ENCODE results near the gene SLC6A3. TPM values are rescaled to one million over a fixed set of nuclear protein-coding genes. Genes with fewer than 3 reads are reported as not detected.

SLC6A3 gene
- total RNA-seq, 1 donor from 2014 or later, result not detected

GRCh38 chr5:1436681-1437080 lies 8.6 kb downstream of the SLC6A3 start:
- H3K27me3 ChIP-seq (ENCODE audit: low read depth), result peaks cover 59% of the 10 kb centered on the region
- H3K27ac ChIP-seq (replicated peaks), result no peak overlapping the region
- no peak overlapping the region for H3K4me3 ChIP-seq
- TF ChIP-seq, protein P1, sequence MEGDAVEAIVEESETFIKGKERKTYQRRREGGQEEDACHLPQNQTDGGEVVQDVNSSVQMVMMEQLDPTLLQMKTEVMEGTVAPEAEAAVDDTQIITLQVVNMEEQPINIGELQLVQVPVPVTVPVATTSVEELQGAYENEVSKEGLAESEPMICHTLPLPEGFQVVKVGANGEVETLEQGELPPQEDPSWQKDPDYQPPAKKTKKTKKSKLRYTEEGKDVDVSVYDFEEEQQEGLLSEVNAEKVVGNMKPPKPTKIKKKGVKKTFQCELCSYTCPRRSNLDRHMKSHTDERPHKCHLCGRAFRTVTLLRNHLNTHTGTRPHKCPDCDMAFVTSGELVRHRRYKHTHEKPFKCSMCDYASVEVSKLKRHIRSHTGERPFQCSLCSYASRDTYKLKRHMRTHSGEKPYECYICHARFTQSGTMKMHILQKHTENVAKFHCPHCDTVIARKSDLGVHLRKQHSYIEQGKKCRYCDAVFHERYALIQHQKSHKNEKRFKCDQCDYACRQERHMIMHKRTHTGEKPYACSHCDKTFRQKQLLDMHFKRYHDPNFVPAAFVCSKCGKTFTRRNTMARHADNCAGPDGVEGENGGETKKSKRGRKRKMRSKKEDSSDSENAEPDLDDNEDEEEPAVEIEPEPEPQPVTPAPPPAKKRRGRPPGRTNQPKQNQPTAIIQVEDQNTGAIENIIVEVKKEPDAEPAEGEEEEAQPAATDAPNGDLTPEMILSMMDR (IDR thresholded peaks at IDR 0.05; ENCODE audit: borderline replicate concordance), result no peak
- H3K4me1 ChIP-seq, result no peaks in the 10 kb centered on the region
- H3K9me3 ChIP-seq (replicated peaks), result peaks cover 5% of the 10 kb centered on the region
- H3K36me3 ChIP-seq, result no peaks in the 10 kb centered on the region
- DNase-seq, result no peak
- intact Hi-C loops (cut with micrococcal nuclease), result no loop called here

- Histone ChIP-seq H3K27me3 (ENCODE audit: low read depth) (peaks cover 52% of the 10 kb centered on the region), H3K9me3 (replicated peaks) (peaks cover 5% of the 10 kb centered on the region), H3K36me3 (no peaks in the 10 kb centered on the region), H3K27ac (replicated peaks) (no peak overlapping the region), H3K4me1 (no peaks in the 10 kb centered on the region), H3K4me3 (no peak overlapping the region)
- TF ChIP-seq, protein P1 (IDR thresholded peaks at IDR 0.05; ENCODE audit: borderline replicate concordance), result no peak
- intact Hi-C loops (cut with micrococcal nuclease), result no loop called here
- DNase-seq, result no peak
Measured at GRCh38 chr5:1436036-1436435, 9.2 kb downstream of the SLC6A3 start.

DNA sequence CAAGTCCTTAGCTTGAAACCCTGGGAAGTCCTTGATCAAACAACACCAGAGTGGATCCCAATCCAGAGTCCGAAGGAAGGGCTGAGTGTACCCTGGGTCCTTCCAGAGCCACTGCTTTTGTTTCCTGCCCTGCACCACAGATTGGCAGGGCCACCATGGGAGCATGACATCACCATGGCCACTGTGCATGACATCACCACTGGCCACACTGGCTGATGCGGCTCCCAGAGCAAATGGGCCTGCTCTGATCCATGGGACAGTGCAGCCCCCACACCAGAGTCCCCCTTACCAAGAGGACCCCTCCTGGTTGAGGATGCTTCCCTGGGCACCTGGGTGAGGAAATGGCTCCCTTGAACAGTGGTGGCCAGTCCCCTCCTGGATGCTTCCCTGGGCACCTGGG lies 9.9 kb downstream of the SLC6A3 start:
- intact Hi-C loops (cut with micrococcal nuclease), result no loop called here
- Histone ChIP-seq H3K27me3 (ENCODE audit: low read depth) (peaks cover 46% of the 10 kb centered on the region), H3K4me1 (no peaks in the 10 kb centered on the region), H3K36me3 (no peaks in the 10 kb centered on the region), H3K9me3 (replicated peaks) (peaks cover 3% of the 10 kb centered on the region), H3K27ac (replicated peaks) (no peak overlapping the region), H3K4me3 (no peak overlapping the region)
- DNase-seq, result no peak
- TF ChIP-seq, protein P1 (IDR thresholded peaks at IDR 0.05; ENCODE audit: borderline replicate concordance), result no peak

GRCh38 chr5:1432296-1432695 lies 12.9 kb downstream of the SLC6A3 start:
- peaks cover 17% of the 10 kb centered on the region for H3K27me3 ChIP-seq (ENCODE audit: low read depth)
- H3K4me3 ChIP-seq, result no peak overlapping the region
- intact Hi-C loops (cut with micrococcal nuclease), result no loop called here
- no peaks in the 10 kb centered on the region for H3K4me1 ChIP-seq
- no peaks in the 10 kb centered on the region for H3K36me3 ChIP-seq
- TF ChIP-seq, protein P1 (IDR thresholded peaks at IDR 0.05; ENCODE audit: borderline replicate concordance), result no peak
- H3K27ac ChIP-seq (replicated peaks), result no peak overlapping the region
- no peak for DNase-seq
- H3K9me3 ChIP-seq (replicated peaks), result peaks cover 32% of the 10 kb centered on the region

DNA sequence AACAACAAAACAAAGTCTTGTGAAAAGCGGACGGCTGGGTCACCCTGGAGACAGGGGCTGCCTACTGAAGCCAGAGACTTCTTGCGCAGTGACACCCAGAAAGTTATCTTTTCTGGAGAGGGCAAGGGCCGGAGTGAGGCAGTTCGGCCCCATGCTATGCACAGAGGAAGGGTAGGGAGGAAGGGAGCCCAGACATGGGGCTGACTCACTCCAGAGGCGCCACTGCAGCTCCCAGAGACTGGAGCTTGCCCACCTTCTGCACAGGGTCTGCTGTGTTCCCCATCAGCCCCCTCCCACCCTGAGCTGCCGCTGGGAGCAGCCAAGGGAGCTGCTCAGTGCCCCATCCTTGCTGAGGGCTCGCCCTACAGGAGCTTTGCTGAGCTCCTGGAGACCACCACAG lies 13.3 kb downstream of the SLC6A3 start:
- no peak for DNase-seq
- intact Hi-C loops (cut with micrococcal nuclease), result no loop called here

More for the DNA sequence above, 13.3 kb downstream of the SLC6A3 start:
- Histone ChIP-seq H3K36me3 (no peaks in the 10 kb centered on the region), H3K27ac (replicated peaks) (no peak overlapping the region), H3K27me3 (ENCODE audit: low read depth) (peaks cover 13% of the 10 kb centered on the region), H3K4me1 (no peaks in the 10 kb centered on the region), H3K4me3 (no peak overlapping the region), H3K9me3 (replicated peaks) (peaks cover 36% of the 10 kb centered on the region)
- TF ChIP-seq, protein P1 (IDR thresholded peaks at IDR 0.05; ENCODE audit: borderline replicate concordance), result no peak
